PC-9 (cell line): ENCODE data around the gene DGCR2. TPM values are rescaled to one million over a fixed set of nuclear protein-coding genes. Genes with fewer than 3 reads are reported as not detected.
A peak's percentile ranks its signal among the peaks of the same experiment; 100 is the strongest.

Source experiments
- BruUV-seq: library from RNA; stranded (reverse); fragments of 400-500 nt; replicated peaks from 2 replicates; lab custom pipeline; 2021; lab: Mats Ljungman, UMichigan
- CTCF ChIA-PET: fragments of 300-600 bp; sonication (Branson Sonifier 250); formaldehyde crosslinking; loops from one replicate; lab custom pipeline; 2022; ENCODE audit warnings: antibody characterized with exemption; lab: Charles Lee
- POLR2A ChIA-PET: fragments of 300-600 bp; sonication (Branson Sonifier 250); formaldehyde crosslinking; loops from one replicate; lab custom pipeline; 2022; ENCODE audit warnings: antibody characterized with exemption; ENCODE audit not compliant: unreplicated experiment; lab: Charles Lee
- DNase-seq, 2 experiments: peaks; one replicate each; pipeline versions ENCODE4 v3.0.0 to v3.0.0-alpha.2; 2015 to 2022; ENCODE audit warnings: mixed read lengths in 1 of 2
- H2AFZ ChIP-seq: fragments of 200-600 bp; sonication (generic); 2 replicates; pipeline ENCODE4 v1.8.1; 2017; ENCODE audit warnings: antibody characterized with exemption
- H3F3A ChIP-seq: fragments of 200-600 bp; sonication (generic); 2 replicates; pipeline ENCODE4 v1.8.1; 2017; ENCODE audit warnings: antibody characterized with exemption, mild to moderate bottlenecking, low read depth; ENCODE audit not compliant: insufficient read depth
- H3K27ac ChIP-seq: fragments of 200-600 bp; sonication (generic); 2 replicates; pipeline ENCODE4 v1.6.1; 2016; ENCODE audit warnings: mixed run types
- H3K27me3 ChIP-seq: fragments of 200-600 bp; sonication (generic); 2 replicates; pipeline ENCODE4 v1.6.1; 2016; ENCODE audit warnings: low read depth, mixed run types; ENCODE audit not compliant: insufficient read depth
- H3K36me3 ChIP-seq: fragments of 200-600 bp; sonication (generic); 2 replicates; pipeline ENCODE4 v1.6.1; 2016; ENCODE audit warnings: low read depth, mixed run types
- H3K4me1 ChIP-seq: fragments of 200-600 bp; sonication (generic); replicated peaks from 2 replicates; pipeline ENCODE4 v1.6.1; 2016; ENCODE audit warnings: mixed run types; ENCODE audit not compliant: insufficient read depth
- H3K4me2 ChIP-seq: fragments of 200-600 bp; sonication (generic); 2 replicates; pipeline ENCODE4 v1.6.1; 2017; ENCODE audit warnings: mixed run types
- H3K4me3 ChIP-seq: fragments of 200-600 bp; sonication (generic); 2 replicates; pipeline ENCODE4 v1.6.1; 2016; ENCODE audit warnings: mixed run types
- H3K79me2 ChIP-seq: fragments of 200-600 bp; sonication (generic); 2 replicates; pipeline ENCODE4 v1.6.1; 2017; ENCODE audit warnings: low read depth, mixed run types
- H3K9me2 ChIP-seq: fragments of 200-600 bp; sonication (generic); 2 replicates; pipeline ENCODE4 v1.8.1; 2017; ENCODE audit warnings: mild to moderate bottlenecking; ENCODE audit not compliant: insufficient read depth
- H3K9me3 ChIP-seq: fragments of 200-600 bp; sonication (generic); 2 replicates; pipeline ENCODE4 v1.8.1; 2016; ENCODE audit warnings: low read depth; ENCODE audit not compliant: insufficient read depth
- H4K20me1 ChIP-seq: fragments of 200-600 bp; sonication (generic); 2 replicates; pipeline ENCODE4 v1.8.1; 2017; ENCODE audit not compliant: insufficient read depth
- EZH2 ChIP-seq: fragments of 200-600 bp; sonication (generic); IDR thresholded peaks from 2 replicates; pipeline ENCODE4 v1.8.0; 2017; ENCODE audit warnings: antibody characterized with exemption, low read depth
- intact Hi-C: fragments of 100-400 bp; cut with micrococcal nuclease; formaldehyde crosslinking; loops from one replicate; pipeline ENCODE4 v1.10.0; 2022; ENCODE audit not compliant: unreplicated experiment
- total RNA-seq: library from RNA; stranded (reverse); gene quantifications from 2 replicates; pipeline ENCODE4 v1.2.3, GENCODE V29; 2021
- TF ChIP-seq, protein P1 (sequence below): fragments of 200-600 bp; sonication (generic); conservative IDR thresholded peaks from 2 replicates; pipeline ENCODE4 v1.6.1; 2017; ENCODE audit warnings: mixed run types, antibody characterized with exemption, mild to moderate bottlenecking, moderate library complexity

DGCR2 gene
- total RNA-seq, 1 experiment from 2014 or later: 37.6 TPM

DNA sequence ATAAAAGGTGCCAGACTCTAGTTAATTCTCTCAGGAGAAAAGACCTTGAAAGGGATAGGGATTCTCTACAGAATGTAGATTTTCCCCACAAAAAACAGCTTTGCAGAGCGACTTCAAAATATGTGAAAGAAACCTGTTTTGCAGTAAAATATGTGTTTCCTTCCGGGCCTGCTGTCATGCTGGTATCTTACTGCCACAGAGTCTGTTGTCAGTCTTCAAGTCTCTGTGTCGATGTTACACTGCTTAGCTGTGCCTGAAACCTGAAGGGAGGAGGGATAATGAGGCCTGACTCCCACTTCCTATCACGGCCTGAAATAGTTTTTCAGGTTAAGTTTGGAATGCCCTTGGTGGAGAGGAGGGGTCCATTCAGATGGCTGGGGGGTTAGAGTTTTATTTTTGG is 1.7 kb upstream of the DGCR2 start:
- TF ChIP-seq, protein P1, sequence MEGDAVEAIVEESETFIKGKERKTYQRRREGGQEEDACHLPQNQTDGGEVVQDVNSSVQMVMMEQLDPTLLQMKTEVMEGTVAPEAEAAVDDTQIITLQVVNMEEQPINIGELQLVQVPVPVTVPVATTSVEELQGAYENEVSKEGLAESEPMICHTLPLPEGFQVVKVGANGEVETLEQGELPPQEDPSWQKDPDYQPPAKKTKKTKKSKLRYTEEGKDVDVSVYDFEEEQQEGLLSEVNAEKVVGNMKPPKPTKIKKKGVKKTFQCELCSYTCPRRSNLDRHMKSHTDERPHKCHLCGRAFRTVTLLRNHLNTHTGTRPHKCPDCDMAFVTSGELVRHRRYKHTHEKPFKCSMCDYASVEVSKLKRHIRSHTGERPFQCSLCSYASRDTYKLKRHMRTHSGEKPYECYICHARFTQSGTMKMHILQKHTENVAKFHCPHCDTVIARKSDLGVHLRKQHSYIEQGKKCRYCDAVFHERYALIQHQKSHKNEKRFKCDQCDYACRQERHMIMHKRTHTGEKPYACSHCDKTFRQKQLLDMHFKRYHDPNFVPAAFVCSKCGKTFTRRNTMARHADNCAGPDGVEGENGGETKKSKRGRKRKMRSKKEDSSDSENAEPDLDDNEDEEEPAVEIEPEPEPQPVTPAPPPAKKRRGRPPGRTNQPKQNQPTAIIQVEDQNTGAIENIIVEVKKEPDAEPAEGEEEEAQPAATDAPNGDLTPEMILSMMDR: no peak
- no peak for TF ChIP-seq EZH2
- intact Hi-C loops: no loop called here
- H2AFZ ChIP-seq: no peak overlapping the region
- no peak overlapping the region for H3K27ac ChIP-seq
- peaks cover 27% of the 10 kb centered on the region for H3K79me2 ChIP-seq
- H3K9me2 ChIP-seq: no peaks in the 10 kb centered on the region
- H3K9me3 ChIP-seq: no peaks in the 10 kb centered on the region
- H3K27me3 ChIP-seq: no peaks in the 10 kb centered on the region
- ChIA-PET POLR2A (no interaction called here), CTCF (no interaction called here)
- peaks cover 15% of the 10 kb centered on the region for H3K4me1 ChIP-seq
- peaks cover 11% of the 10 kb centered on the region; the same call in 1 of the 2 replicates for H4K20me1 ChIP-seq
- H3K4me2 ChIP-seq: no peak overlapping the region
- no peaks in the 10 kb centered on the region for H3K36me3 ChIP-seq
- no peaks in the 10 kb centered on the region for H3F3A ChIP-seq
- no TSS peak for BruUV-seq
- no peak overlapping the region for H3K4me3 ChIP-seq
- no peak for DNase-seq

DNA sequence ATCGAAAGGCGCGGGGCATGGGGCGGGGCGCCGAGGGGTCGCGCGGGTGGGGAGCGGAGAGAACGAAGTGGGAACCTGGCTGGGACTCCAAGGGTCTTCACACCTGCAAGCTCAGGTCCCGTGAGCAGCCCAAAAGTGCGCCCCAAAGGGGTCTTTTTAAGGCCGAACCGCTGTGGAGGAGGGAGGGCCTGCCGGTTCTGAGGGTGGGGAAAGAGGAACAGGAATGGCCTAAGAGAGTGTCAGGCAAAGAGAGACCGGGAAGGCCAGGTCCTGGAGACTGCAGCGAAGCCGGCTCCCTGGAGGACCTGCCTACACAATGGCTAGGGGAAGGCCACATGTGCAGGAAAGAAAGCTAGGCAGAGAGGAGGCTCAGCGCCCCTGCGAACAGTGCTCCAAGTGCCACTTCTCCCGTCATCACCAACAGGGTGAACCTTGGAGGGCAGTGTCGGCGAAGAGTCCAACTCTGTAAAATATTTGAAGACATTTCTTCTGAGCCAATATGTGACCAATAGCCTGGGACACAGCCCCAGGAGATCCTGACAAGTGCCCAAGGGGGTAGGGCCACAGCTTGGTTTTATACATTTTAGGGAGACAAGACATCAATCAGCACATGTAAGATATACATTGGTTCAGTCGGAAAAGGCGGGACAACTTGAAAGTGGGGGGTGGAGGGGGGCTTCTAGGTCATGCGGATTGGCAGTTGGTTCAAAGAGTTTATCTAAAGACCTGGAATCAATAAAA is 710 bp upstream of the DGCR2 start:
- Histone ChIP-seq H3K27ac (no peak overlapping the region), H3K9me2 (no peaks in the 10 kb centered on the region), H4K20me1 (peaks cover 17% of the 10 kb centered on the region), H3F3A (no peaks in the 10 kb centered on the region), H3K27me3 (no peaks in the 10 kb centered on the region), H3K4me2 (peak overlapping the region; percentile 82), H3K9me3 (no peaks in the 10 kb centered on the region), H3K79me2 (peaks cover 37% of the 10 kb centered on the region), H2AFZ (peak overlapping the region; percentile 91), H3K4me1 (peaks cover 15% of the 10 kb centered on the region), H3K4me3 (peak overlapping the region; percentile 82; the same call in 1 of the 2 replicates), H3K36me3 (no peaks in the 10 kb centered on the region)
- TF ChIP-seq EZH2: no peak
- TF ChIP-seq, protein P1: no peak
- POLR2A ChIA-PET: no interaction called here
- intact Hi-C loops: no loop called here
- CTCF ChIA-PET: no interaction called here
- BruUV-seq: no TSS peak
- no peak for DNase-seq

DNA sequence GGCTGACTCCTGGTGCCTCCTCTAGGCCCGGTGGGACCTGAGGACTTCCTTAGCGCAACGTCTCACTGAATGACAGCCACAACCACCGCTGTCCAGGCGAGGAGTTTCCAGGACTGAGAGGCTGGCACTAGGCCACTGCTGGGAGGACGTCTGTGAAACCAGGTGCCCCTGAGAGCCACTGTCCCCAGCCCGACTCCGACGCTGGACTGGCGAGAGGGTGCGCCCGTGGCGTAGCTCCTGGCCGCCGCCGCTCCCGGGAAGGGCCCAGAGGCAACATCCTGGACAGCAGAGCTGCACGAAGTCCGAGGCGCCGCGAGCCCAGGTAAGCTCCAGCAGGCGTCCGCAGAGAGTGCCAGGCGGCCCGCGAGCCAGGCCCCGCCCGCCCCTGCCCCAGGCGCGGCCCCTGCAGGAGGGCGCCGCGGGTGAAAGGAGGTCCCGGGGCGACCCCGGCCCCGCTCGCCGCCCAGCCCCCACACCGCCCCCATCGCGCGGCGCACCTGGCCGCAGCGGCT is 525 bp downstream of the DGCR2 start:
- POLR2A ChIA-PET: interaction anchor here (0.7 kb wide), 1 partner anchor 190 kb away, joined by 6 read pairs; no protein-coding TSS in a partner anchor
- H3K9me3 ChIP-seq: no peaks in the 10 kb centered on the region
- no peaks in the 10 kb centered on the region for H3F3A ChIP-seq
- peak in 1 of 2 experiments; percentile 24 for DNase-seq
- H3K27ac ChIP-seq: peak overlapping the region; percentile 53
- peaks cover 15% of the 10 kb centered on the region for H3K4me1 ChIP-seq
- no TSS peak for BruUV-seq
- intact Hi-C loops: no loop called here
- H3K4me3 ChIP-seq: peak overlapping the region; percentile 82
- peaks cover 49% of the 10 kb centered on the region for H3K79me2 ChIP-seq
- peak overlapping the region; percentile 94 for H3K4me2 ChIP-seq
- peak overlapping the region; percentile 91 for H2AFZ ChIP-seq
- CTCF ChIA-PET: no interaction called here
- TF ChIP-seq EZH2: no peak
- TF ChIP-seq, protein P1: no peak
- H3K9me2 ChIP-seq: no peaks in the 10 kb centered on the region
- H4K20me1 ChIP-seq: peaks cover 17% of the 10 kb centered on the region
- no peaks in the 10 kb centered on the region for H3K36me3 ChIP-seq
- no peaks in the 10 kb centered on the region for H3K27me3 ChIP-seq
